Colonic mucosa (tissue), 4 donors: ENCODE measurements around the gene ADCY2. TPM values are rescaled to one million over a fixed set of nuclear protein-coding genes. Genes with fewer than 3 reads are reported as not detected.

ENCODE experiments used
- DNase-seq: peaks from one replicate; pipeline ENCODE4 v3.0.0-alpha.2; 2020
- H3K27ac ChIP-seq: fragments of 200-600 bp; one replicate; pipeline ENCODE4 v1.8.0; 2021
- H3K27me3 ChIP-seq: fragments of 200-600 bp; one replicate; pipeline ENCODE4 v1.8.0; 2021
- H3K36me3 ChIP-seq: fragments of 200-600 bp; one replicate; pipeline ENCODE4 v1.8.0; 2021
- H3K4me1 ChIP-seq: fragments of 200-600 bp; one replicate; pipeline ENCODE4 v1.8.0; 2021; ENCODE audit warnings: mild to moderate bottlenecking
- H3K4me3 ChIP-seq: fragments of 200-600 bp; one replicate; pipeline ENCODE4 v1.8.0; 2021
- H3K9ac ChIP-seq, 2 donors: one replicate each; pipeline ENCODE4 v1.7.0; 2013; ENCODE audit warnings: control low read depth in 2 of 2, low read depth in 2 of 2, low read length in 2 of 2
- H3K9me3 ChIP-seq: fragments of 200-600 bp; one replicate; pipeline ENCODE4 v1.8.0; 2021
- CTCF ChIP-seq: fragments of 200-600 bp; IDR thresholded peaks from one replicate; pipeline ENCODE4 v1.8.0; 2022; ENCODE audit warnings: antibody characterized with exemption, mild to moderate bottlenecking
- intact Hi-C: fragments of 100-400 bp; cut with DNase I; formaldehyde crosslinking; loops from one replicate; pipeline ENCODE4 v1.14.1; 2022
- total RNA-seq, 2 donors: library from RNA; stranded (reverse); fragmentation: NEBNext Ultra II Directional in 1 of 2; extraction: Animal tissue kit (Norgen Biotek cat#: 25700) in 1 of 2; gene quantifications; one replicate each; pipeline ENCODE4 v1.2.1, GENCODE V29; 2021
- donor health status: healthy.
- donor health status: DM: no; HTN: no; CAD: no.
- donor health status: DM: no; HTN: no; CAD: no.

The ADCY2 gene
- total RNA-seq, 2 donors from 2014 or later = 0.67 to 1.9 TPM

GRCh38 chr5:7395432-7395946, 449 bp upstream of the ADCY2 start:
- DNase-seq = no peak
- Histone ChIP-seq H3K27ac (no peak overlapping the region), H3K9me3 (no peaks in the 10 kb centered on the region), H3K36me3 (no peaks in the 10 kb centered on the region), H3K4me1 (peaks cover 3% of the 10 kb centered on the region), H3K27me3 (peaks cover 23% of the 10 kb centered on the region), H3K9ac (peak overlapping the region in 1 of 2 donors; percentile 6), H3K4me3 (peak overlapping the region; percentile 3)
- intact Hi-C loops = loop anchor here (10.0 kb wide), 3 partner anchors 141 to 359 kb away; no protein-coding TSS in a partner anchor
- no peak for TF ChIP-seq CTCF

- no peak overlapping the region for H3K9ac ChIP-seq
- H3K9me3 ChIP-seq = no peaks in the 10 kb centered on the region
- peaks cover 23% of the 10 kb centered on the region for H3K27me3 ChIP-seq
- no peak for TF ChIP-seq CTCF
- peaks cover 3% of the 10 kb centered on the region for H3K4me1 ChIP-seq
- intact Hi-C loops = loop anchor here (10.0 kb wide), 3 partner anchors 142 to 358 kb away; no protein-coding TSS in a partner anchor
- H3K36me3 ChIP-seq = no peaks in the 10 kb centered on the region
- no peak for DNase-seq
- H3K27ac ChIP-seq = no peak overlapping the region
- peak overlapping the region; percentile 33 for H3K4me3 ChIP-seq
Observed at GRCh38 chr5:7396713-7397454, 946 bp downstream of the ADCY2 start.

GRCh38 chr5:7397937-7398336, 2.0 kb downstream of the ADCY2 start:
- Histone ChIP-seq H3K9me3 (no peaks in the 10 kb centered on the region), H3K4me3 (no peak overlapping the region), H3K9ac (no peak overlapping the region), H3K27ac (no peak overlapping the region), H3K27me3 (peaks cover 23% of the 10 kb centered on the region), H3K4me1 (no peaks in the 10 kb centered on the region), H3K36me3 (no peaks in the 10 kb centered on the region)
- no peak for TF ChIP-seq CTCF
- intact Hi-C loops = loop anchor here (10.0 kb wide), 3 partner anchors 143 to 357 kb away; no protein-coding TSS in a partner anchor
- no peak for DNase-seq

GRCh38 chr5:7398596-7399280, 2.8 kb downstream of the ADCY2 start:
- no peaks in the 10 kb centered on the region for H3K36me3 ChIP-seq
- TF ChIP-seq CTCF = no peak
- H3K9me3 ChIP-seq = no peaks in the 10 kb centered on the region
- no peak overlapping the region for H3K4me3 ChIP-seq
- DNase-seq = no peak
- H3K4me1 ChIP-seq = no peaks in the 10 kb centered on the region
- peaks cover 23% of the 10 kb centered on the region for H3K27me3 ChIP-seq
- H3K27ac ChIP-seq = no peak overlapping the region
- H3K9ac ChIP-seq = no peak overlapping the region
- intact Hi-C loops = loop anchor here (10.0 kb wide), 3 partner anchors 144 to 356 kb away; no protein-coding TSS in a partner anchor

- H3K9ac ChIP-seq = no peak overlapping the region
- no peak for TF ChIP-seq CTCF
- no peaks in the 10 kb centered on the region for H3K27me3 ChIP-seq
- no peak for DNase-seq
- intact Hi-C loops = no loop called here
- no peaks in the 10 kb centered on the region for H3K4me1 ChIP-seq
- H3K36me3 ChIP-seq = no peaks in the 10 kb centered on the region
- no peaks in the 10 kb centered on the region for H3K9me3 ChIP-seq
- no peak overlapping the region for H3K4me3 ChIP-seq
- no peak overlapping the region for H3K27ac ChIP-seq
Observed at GRCh38 chr5:7405277-7405676, 9.3 kb downstream of the ADCY2 start.
